GM23338 (cell line): Measurements from ENCODE around the gene ERRFI1.

ENCODE experiments used
- CTCF ChIP-seq, 2 experiments: fragments of 200-600 bp in 1 of 2; sonication (generic) in 1 of 2; conservative IDR thresholded peaks; 2 replicates each; pipeline versions ENCODE4 v1.5.1 to v1.6.1; 2016 to 2017; ENCODE audit warnings: antibody characterized with exemption in 2 of 2, low read depth in 2 of 2, mild to moderate bottlenecking in 2 of 2, moderate library complexity in 1 of 2
- EZH2 ChIP-seq: fragments of 200-600 bp; sonication (generic); IDR thresholded peaks from one replicate; pipeline ENCODE4 v1.8.0; 2017; ENCODE audit warnings: antibody characterized with exemption, mild to moderate bottlenecking, low read depth; ENCODE audit not compliant: unreplicated experiment
- EZH2phosphoT487 ChIP-seq: fragments of 200-600 bp; sonication (generic); IDR thresholded peaks from one replicate; pipeline ENCODE4 v1.8.1; 2018; ENCODE audit warnings: antibody characterized with exemption; ENCODE audit not compliant: unreplicated experiment
- POLR2AphosphoS5 ChIP-seq: IDR thresholded peaks from 2 replicates; pipeline ENCODE4 v1.6.1; 2016; ENCODE audit warnings: antibody characterized with exemption, low read depth
- STAT1 ChIP-seq: IDR thresholded peaks from one replicate; pipeline ENCODE4 v1.6.1; 2016; ENCODE audit warnings: antibody characterized with exemption; ENCODE audit not compliant: unreplicated experiment
- TF ChIP-seq, protein P1 (sequence below): IDR thresholded peaks from one replicate; pipeline ENCODE4 v1.6.1; 2018; ENCODE audit warnings: antibody characterized with exemption; ENCODE audit not compliant: unreplicated experiment

DNA sequence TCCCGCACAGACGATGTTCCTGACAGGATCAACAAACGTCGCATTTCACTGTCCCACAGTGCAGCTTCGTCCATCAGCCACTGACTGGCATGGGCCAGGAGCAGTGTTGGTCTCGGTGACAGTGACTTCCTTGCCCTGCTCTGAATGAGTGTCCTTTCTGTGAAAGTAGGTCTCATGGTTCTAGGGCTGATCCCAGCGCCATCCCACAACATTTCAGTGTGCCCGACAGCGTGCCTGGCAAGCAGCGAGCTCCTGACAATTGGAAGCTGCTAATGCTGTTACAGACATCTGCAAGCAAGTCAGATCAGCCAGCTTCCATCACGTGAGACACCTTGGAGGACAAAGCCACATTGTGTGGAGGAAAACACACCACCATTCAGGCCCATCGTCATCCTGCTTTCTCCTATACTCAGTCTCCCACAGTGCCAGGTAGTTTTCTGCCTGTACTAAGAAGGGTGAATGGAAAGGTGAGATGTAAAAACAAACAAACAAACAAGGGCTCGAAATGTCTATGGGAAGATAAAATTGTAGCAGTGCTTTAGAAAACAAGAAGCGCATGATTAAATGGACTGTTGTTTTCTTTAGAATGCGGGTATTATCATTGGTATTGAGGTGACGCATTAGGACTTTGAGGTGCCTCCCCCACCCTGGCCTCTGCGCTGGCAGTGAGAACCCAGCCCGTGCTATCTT, 21.9 kb downstream of the ERRFI1 start:
- TF ChIP-seq CTCF (conservative IDR thresholded peaks at IDR 0.05; ENCODE audit: low read depth in 2 of 2), result no peak
- TF ChIP-seq, protein P1, sequence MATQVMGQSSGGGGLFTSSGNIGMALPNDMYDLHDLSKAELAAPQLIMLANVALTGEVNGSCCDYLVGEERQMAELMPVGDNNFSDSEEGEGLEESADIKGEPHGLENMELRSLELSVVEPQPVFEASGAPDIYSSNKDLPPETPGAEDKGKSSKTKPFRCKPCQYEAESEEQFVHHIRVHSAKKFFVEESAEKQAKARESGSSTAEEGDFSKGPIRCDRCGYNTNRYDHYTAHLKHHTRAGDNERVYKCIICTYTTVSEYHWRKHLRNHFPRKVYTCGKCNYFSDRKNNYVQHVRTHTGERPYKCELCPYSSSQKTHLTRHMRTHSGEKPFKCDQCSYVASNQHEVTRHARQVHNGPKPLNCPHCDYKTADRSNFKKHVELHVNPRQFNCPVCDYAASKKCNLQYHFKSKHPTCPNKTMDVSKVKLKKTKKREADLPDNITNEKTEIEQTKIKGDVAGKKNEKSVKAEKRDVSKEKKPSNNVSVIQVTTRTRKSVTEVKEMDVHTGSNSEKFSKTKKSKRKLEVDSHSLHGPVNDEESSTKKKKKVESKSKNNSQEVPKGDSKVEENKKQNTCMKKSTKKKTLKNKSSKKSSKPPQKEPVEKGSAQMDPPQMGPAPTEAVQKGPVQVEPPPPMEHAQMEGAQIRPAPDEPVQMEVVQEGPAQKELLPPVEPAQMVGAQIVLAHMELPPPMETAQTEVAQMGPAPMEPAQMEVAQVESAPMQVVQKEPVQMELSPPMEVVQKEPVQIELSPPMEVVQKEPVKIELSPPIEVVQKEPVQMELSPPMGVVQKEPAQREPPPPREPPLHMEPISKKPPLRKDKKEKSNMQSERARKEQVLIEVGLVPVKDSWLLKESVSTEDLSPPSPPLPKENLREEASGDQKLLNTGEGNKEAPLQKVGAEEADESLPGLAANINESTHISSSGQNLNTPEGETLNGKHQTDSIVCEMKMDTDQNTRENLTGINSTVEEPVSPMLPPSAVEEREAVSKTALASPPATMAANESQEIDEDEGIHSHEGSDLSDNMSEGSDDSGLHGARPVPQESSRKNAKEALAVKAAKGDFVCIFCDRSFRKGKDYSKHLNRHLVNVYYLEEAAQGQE, result no peak
- TF ChIP-seq EZH2phosphoT487, result no peak
- no peak for TF ChIP-seq POLR2AphosphoS5
- no peak for TF ChIP-seq EZH2
- TF ChIP-seq STAT1, result no peak
